GM23338 (cell line): Measurements from ENCODE around the gene FAM162B.

Source experiments
- CREB1 ChIP-seq: fragments of 250-450 bp; sonication (Bioruptor Pico); IDR thresholded peaks from 2 replicates; pipeline ENCODE4 v1.5.0; 2020; ENCODE audit warnings: low read depth, mild to moderate bottlenecking, moderate library complexity
- CTCF ChIP-seq, 2 experiments: fragments of 200-600 bp in 1 of 2; sonication (generic) in 1 of 2; conservative IDR thresholded peaks; 2 replicates each; pipeline versions ENCODE4 v1.5.1 to v1.6.1; 2016 to 2017; ENCODE audit warnings: antibody characterized with exemption in 2 of 2, low read depth in 2 of 2, mild to moderate bottlenecking in 2 of 2, moderate library complexity in 1 of 2
- ETS1 ChIP-seq: IDR thresholded peaks from 2 replicates; pipeline ENCODE4 v1.6.1; 2016; ENCODE audit warnings: antibody characterized with exemption
- EZH2 ChIP-seq: fragments of 200-600 bp; sonication (generic); IDR thresholded peaks from one replicate; pipeline ENCODE4 v1.8.0; 2017; ENCODE audit warnings: antibody characterized with exemption, mild to moderate bottlenecking, low read depth; ENCODE audit not compliant: unreplicated experiment
- EZH2phosphoT487 ChIP-seq: fragments of 200-600 bp; sonication (generic); IDR thresholded peaks from one replicate; pipeline ENCODE4 v1.8.1; 2018; ENCODE audit warnings: antibody characterized with exemption; ENCODE audit not compliant: unreplicated experiment
- JUNB ChIP-seq: IDR thresholded peaks from one replicate; pipeline ENCODE4 v1.6.1; 2016; ENCODE audit warnings: antibody characterized with exemption; ENCODE audit not compliant: unreplicated experiment
- NANOG ChIP-seq: IDR thresholded peaks from 2 replicates; pipeline ENCODE4 v1.6.1; 2016; ENCODE audit warnings: antibody characterized with exemption, borderline replicate concordance
- POLR2AphosphoS5 ChIP-seq: IDR thresholded peaks from 2 replicates; pipeline ENCODE4 v1.6.1; 2016; ENCODE audit warnings: antibody characterized with exemption, low read depth
- REST ChIP-seq: IDR thresholded peaks from one replicate; pipeline ENCODE4 v1.6.1; 2018; ENCODE audit warnings: antibody characterized with exemption; ENCODE audit not compliant: unreplicated experiment
- STAT1 ChIP-seq: IDR thresholded peaks from one replicate; pipeline ENCODE4 v1.6.1; 2016; ENCODE audit warnings: antibody characterized with exemption; ENCODE audit not compliant: unreplicated experiment
- ZNF114 ChIP-seq: fragments of 250-450 bp; sonication (Bioruptor Pico); IDR thresholded peaks from 2 replicates; pipeline ENCODE4 v1.5.0; 2020; ENCODE audit warnings: mild to moderate bottlenecking, moderate library complexity
- ZNF331 ChIP-seq: fragments of 250-450 bp; sonication (Bioruptor Pico); IDR thresholded peaks from 2 replicates; pipeline ENCODE4 v1.5.0; 2020; ENCODE audit warnings: low read depth, mild to moderate bottlenecking, moderate library complexity
- ZNF462 ChIP-seq: fragments of 250-450 bp; sonication (Bioruptor Pico); IDR thresholded peaks from 2 replicates; pipeline ENCODE4 v1.5.0; 2020; ENCODE audit warnings: mild to moderate bottlenecking, moderate library complexity

GRCh38 chr6:116793224-116793623 lies 27.7 kb upstream of the FAM162B start:
- TF ChIP-seq CTCF (conservative IDR thresholded peaks at IDR 0.05; ENCODE audit: low read depth in 2 of 2) (no peak), EZH2 (no peak), POLR2AphosphoS5 (no peak), REST (no peak), CREB1 (no peak), JUNB (no peak), STAT1 (no peak), ETS1 (no peak), ZNF331 (CRISPR knock-in tag) (no peak), NANOG (no peak), EZH2phosphoT487 (no peak), ZNF462 (CRISPR knock-in tag) (no peak), ZNF114 (CRISPR knock-in tag) (no peak)
